Measurements from ENCODE around the gene RGS6. TPM values are rescaled to one million over a fixed set of nuclear protein-coding genes. Genes with fewer than 3 reads are reported as not detected.

Gene RGS6
- total and polyA plus RNA-seq, 4 donors = 0.21 to 5.4 (median 0.45) TPM

DNA sequence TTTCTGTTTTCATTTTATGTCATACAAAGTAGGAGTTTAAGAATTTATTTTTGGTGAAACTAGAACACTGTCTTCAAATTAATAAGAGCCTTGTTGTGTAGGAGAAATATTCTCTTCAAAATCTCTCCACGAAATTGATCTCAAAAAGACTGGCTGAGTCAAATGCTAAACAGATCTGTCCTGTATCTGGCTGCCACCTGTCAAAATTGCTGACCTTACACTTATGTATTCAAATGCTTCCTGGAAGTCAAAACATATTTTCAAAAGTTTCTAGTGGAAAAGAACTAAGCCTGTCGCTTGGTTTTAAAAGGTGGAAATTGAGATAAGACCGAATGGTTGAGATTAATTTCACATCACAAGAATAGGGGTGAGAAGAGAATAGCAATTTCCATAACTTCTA, 121.4 kb downstream of the RGS6 start:
- WGBS, 2 donors = 76 to 90% methylated on average over 3 of the region's 3 CpGs
- DNase-seq (no peak), ATAC-seq (ENCODE audit: insufficient read depth, low FRiP score) (no peak)
- no peaks in the 10 kb centered on the region for H3K36me3 ChIP-seq (ENCODE audit: control insufficient read depth in 4 of 4, insufficient read depth in 4 of 4, low read length in 4 of 4)
- H3K27me3 ChIP-seq (ENCODE audit: control insufficient read depth in 3 of 3, insufficient read depth in 3 of 3, low read length in 2 of 3) = peaks cover 0 to 4% (median 2%) of the 10 kb centered on the region in 3 donors
- H3K4me1 ChIP-seq (ENCODE audit: control insufficient read depth in 5 of 5, insufficient read depth in 5 of 5, low read length in 5 of 5) = peaks cover 0 to 2% (median 0%) of the 10 kb centered on the region in 5 donors
- no peaks in the 10 kb centered on the region for H3K9me3 ChIP-seq (ENCODE audit: control insufficient read depth in 4 of 4, insufficient read depth in 3 of 4, low read length in 3 of 4)
- no peak overlapping the region for H3K4me3 ChIP-seq
- H3K27ac ChIP-seq (ENCODE audit: low read depth in 1 of 2, low read length in 1 of 2) = no peak overlapping the region
- TF ChIP-seq, protein P1, sequence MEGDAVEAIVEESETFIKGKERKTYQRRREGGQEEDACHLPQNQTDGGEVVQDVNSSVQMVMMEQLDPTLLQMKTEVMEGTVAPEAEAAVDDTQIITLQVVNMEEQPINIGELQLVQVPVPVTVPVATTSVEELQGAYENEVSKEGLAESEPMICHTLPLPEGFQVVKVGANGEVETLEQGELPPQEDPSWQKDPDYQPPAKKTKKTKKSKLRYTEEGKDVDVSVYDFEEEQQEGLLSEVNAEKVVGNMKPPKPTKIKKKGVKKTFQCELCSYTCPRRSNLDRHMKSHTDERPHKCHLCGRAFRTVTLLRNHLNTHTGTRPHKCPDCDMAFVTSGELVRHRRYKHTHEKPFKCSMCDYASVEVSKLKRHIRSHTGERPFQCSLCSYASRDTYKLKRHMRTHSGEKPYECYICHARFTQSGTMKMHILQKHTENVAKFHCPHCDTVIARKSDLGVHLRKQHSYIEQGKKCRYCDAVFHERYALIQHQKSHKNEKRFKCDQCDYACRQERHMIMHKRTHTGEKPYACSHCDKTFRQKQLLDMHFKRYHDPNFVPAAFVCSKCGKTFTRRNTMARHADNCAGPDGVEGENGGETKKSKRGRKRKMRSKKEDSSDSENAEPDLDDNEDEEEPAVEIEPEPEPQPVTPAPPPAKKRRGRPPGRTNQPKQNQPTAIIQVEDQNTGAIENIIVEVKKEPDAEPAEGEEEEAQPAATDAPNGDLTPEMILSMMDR (IDR thresholded peaks at IDR 0.05; ENCODE audit: control extremely low read depth, extremely low read depth) = no peak
- no peak overlapping the region for H3K9ac ChIP-seq (ENCODE audit: insufficient read depth in 1 of 2, low read length in 2 of 2)

DNA sequence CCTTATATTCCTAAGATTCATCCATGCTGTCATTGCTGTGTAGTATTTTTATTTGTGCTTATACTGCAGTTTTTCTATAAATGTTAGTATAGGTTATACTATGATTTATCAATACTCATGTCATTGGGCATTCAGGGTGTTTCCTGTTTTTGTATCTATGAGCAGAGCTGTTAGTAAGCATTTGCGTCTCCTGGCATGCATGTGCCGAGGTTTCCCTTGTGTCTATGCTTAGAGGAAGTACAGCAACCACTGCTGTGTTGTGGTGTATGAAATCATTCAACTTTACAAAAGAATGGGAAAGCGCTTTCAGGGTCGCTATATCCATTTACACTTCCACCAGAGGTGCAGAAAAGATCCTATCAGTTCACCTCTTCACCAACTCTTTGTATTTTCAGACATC, 122.7 kb downstream of the RGS6 start:
- Histone ChIP-seq H3K4me3 (no peak overlapping the region), H3K27me3 (ENCODE audit: control insufficient read depth in 3 of 3, insufficient read depth in 3 of 3, low read length in 2 of 3) (peaks cover 0 to 4% (median 2%) of the 10 kb centered on the region in 3 donors), H3K36me3 (ENCODE audit: control insufficient read depth in 4 of 4, insufficient read depth in 4 of 4, low read length in 4 of 4) (no peaks in the 10 kb centered on the region), H3K9ac (ENCODE audit: insufficient read depth in 1 of 2, low read length in 2 of 2) (no peak overlapping the region), H3K9me3 (ENCODE audit: control insufficient read depth in 4 of 4, insufficient read depth in 3 of 4, low read length in 3 of 4) (no peaks in the 10 kb centered on the region), H3K27ac (ENCODE audit: low read depth in 1 of 2, low read length in 1 of 2) (no peak overlapping the region), H3K4me1 (ENCODE audit: control insufficient read depth in 5 of 5, insufficient read depth in 5 of 5, low read length in 5 of 5) (peaks cover 0 to 2% (median 0%) of the 10 kb centered on the region in 5 donors)
- WGBS, 2 donors = 25 to 36% methylated on average over 4 of the region's 4 CpGs
- ATAC-seq (ENCODE audit: insufficient read depth, low FRiP score) (no peak), DNase-seq (peak in 2 of 3 donors; percentile 3 to 6)
- TF ChIP-seq, protein P1 (IDR thresholded peaks at IDR 0.05; ENCODE audit: control extremely low read depth, extremely low read depth) = no peak

DNA sequence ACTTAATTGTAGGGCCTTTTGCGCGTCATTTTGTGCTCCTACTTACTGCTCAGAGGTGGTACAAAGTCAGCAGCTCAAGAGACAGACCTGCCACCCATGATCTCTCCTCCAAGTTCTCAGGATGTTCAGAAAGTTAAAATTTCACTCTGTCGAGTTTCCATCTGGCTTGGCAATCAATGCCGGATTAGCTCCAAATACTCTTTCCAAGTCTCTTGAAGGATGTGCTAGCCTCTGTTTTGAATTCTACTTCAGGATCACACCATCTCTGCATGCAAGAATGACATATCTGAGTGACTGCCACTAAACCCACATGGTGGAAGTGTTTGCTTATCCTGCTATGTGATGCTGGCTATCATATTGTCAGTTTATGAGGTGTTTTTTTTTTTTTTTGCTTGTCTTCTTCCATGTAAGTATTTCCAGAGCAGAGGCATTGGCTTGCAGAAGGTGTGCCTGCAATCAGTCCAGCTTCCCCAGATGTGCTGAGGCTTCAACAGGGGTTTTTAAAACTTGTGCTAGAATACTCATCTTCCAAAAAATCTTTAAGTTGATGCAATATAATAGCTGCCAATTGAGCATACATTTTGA, 125.6 kb downstream of the RGS6 start:
- Histone ChIP-seq H3K27ac (ENCODE audit: low read depth in 1 of 2, low read length in 1 of 2) (no peak overlapping the region), H3K4me3 (no peak overlapping the region), H3K27me3 (ENCODE audit: control insufficient read depth in 3 of 3, insufficient read depth in 3 of 3, low read length in 2 of 3) (no peaks in the 10 kb centered on the region), H3K36me3 (ENCODE audit: control insufficient read depth in 4 of 4, insufficient read depth in 4 of 4, low read length in 4 of 4) (no peaks in the 10 kb centered on the region), H3K9ac (ENCODE audit: insufficient read depth in 1 of 2, low read length in 2 of 2) (no peak overlapping the region), H3K4me1 (ENCODE audit: control insufficient read depth in 5 of 5, insufficient read depth in 5 of 5, low read length in 5 of 5) (peaks cover 0 to 2% (median 0%) of the 10 kb centered on the region in 5 donors), H3K9me3 (ENCODE audit: control insufficient read depth in 4 of 4, insufficient read depth in 3 of 4, low read length in 3 of 4) (no peaks in the 10 kb centered on the region)
- ATAC-seq (ENCODE audit: insufficient read depth, low FRiP score) (no peak), DNase-seq (no peak)
- WGBS, 2 donors = 91 to 95% methylated on average over 4 of the region's 4 CpGs
- TF ChIP-seq, protein P1 (IDR thresholded peaks at IDR 0.05; ENCODE audit: control extremely low read depth, extremely low read depth) = no peak

DNA sequence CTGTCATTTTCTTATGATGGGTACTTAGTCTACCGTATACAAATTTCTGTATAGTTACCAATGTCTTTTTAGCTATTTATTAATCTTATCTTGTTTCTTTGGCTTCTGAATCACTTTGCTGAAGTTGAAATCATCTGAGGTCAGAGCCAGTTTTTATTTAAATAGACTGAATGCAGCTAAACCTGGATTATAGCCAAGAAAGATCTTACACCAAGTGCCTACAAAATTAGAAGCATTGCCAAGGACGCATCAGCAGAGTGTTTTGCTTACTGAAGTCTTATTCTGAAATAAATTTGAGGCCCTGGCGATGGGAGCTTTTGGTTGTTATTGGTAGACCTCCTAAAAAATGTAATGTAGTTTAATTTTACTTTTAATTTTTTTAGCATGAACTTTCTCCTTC, 128.2 kb downstream of the RGS6 start:
- 46 to 52% methylated on average over 3 of the region's 3 CpGs for WGBS, 2 donors
- H3K4me3 ChIP-seq = no peak overlapping the region
- DNase-seq = peak in 2 of 3 donors; percentile 3 to 30
- no peaks in the 10 kb centered on the region for H3K27me3 ChIP-seq (ENCODE audit: control insufficient read depth in 3 of 3, insufficient read depth in 3 of 3, low read length in 2 of 3)
- TF ChIP-seq, protein P1 (IDR thresholded peaks at IDR 0.05; ENCODE audit: control extremely low read depth, extremely low read depth) = no peak
- H3K4me1 ChIP-seq (ENCODE audit: control insufficient read depth in 5 of 5, insufficient read depth in 5 of 5, low read length in 5 of 5) = no peaks in the 10 kb centered on the region
- H3K9ac ChIP-seq (ENCODE audit: insufficient read depth in 1 of 2, low read length in 2 of 2) = no peak overlapping the region
- no peaks in the 10 kb centered on the region for H3K9me3 ChIP-seq (ENCODE audit: control insufficient read depth in 4 of 4, insufficient read depth in 3 of 4, low read length in 3 of 4)
- no peak overlapping the region for H3K27ac ChIP-seq (ENCODE audit: low read depth in 1 of 2, low read length in 1 of 2)
- H3K36me3 ChIP-seq (ENCODE audit: control insufficient read depth in 4 of 4, insufficient read depth in 4 of 4, low read length in 4 of 4) = no peaks in the 10 kb centered on the region
- no peak for ATAC-seq (ENCODE audit: insufficient read depth, low FRiP score)

Measured in lung (tissue), 12 donors.